ENCODE results near the gene RBM47.
"Not testable (repeated sequence)": the region's sequence is repeated elsewhere in the genome, so short reads cannot be mapped to it uniquely, and the experiment has no call there.

RBM47 gene

DNA sequence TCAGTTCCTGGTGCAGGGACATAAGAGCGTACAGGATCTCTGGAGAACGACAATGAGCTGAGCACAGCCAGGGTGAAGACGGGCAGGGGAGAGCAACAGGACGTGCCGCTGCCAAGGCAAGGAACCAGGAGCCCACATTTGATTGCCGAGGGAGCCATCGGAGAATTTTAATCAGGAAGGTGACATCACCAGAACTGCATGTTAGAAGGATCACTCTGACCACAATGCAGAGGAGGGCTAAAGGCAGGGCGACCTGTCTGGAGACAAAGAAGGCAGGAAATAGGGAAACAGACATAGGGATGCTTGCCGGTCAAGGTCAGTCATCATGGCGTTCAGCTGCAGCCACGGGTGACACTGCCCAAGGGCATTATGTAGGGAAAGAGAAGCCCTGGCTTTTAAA, 81.4 kb downstream of the RBM47 start:
- DNase-seq (ENCODE audit: low read depth, low spot score): no peak
- H3K4me3 ChIP-seq (ENCODE audit: low read length): no peak overlapping the region

DNA sequence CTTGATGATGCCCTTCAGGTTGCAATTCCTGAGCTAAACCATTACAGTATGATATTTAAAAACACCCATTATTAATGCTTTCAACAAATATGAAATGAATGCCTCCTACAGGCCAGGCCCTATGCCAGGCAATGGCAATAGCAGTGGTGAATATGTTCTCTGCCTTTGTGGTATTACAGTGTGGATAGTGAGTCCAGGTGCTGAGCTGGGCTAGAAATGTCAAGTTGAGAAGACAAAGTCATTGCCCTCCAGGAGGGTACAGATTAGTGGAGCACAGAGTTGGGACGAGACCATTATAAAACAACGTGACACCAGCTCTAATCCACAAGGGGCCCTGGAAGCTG, 81.9 kb downstream of the RBM47 start:
- DNase-seq (ENCODE audit: low read depth, low spot score): no peak

DNA sequence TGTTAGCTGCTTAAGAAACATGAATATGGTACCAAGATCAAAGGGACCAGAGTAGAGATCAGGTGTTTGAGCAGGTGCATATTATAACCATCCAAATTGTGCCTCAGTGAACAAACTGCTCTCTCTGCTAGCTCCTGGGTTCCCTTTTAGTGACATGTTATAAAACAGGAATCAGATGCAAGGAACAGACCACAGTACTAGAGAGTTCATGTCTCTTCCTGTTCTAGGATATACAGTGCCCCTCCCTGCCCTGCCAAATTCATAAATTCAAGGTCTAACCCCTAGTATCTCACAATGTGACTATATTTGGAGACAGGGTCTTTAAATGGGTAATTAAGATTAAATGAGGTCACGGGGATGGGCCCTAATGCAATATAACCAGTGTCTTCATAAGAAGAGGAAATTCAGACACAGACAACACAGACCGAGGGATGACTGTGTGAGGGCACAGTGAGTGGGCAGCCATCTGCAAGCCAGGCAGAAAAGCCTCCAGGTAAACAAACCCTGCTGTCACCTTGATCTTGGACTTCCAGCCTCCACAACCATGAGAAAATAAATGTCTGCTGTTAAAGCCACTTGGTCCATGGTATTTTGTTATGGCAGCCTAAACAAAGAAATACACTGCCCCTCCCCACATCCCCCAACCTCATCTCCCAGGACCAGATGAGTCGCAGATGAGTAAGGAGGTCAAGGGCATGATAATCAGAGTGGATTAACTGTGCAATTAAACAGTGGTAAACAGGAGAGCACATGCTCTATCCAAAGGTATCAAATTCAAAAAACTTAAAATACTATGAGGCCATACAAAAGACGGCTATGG, 82.5 kb downstream of the RBM47 start:
- no peak overlapping the region for H3K4me3 ChIP-seq (ENCODE audit: low read length)
- no peak for DNase-seq (ENCODE audit: low read depth, low spot score)

More for the DNA sequence above, 81.9 kb downstream of the RBM47 start:
- H3K4me3 ChIP-seq (ENCODE audit: low read length): no peak overlapping the region

DNA sequence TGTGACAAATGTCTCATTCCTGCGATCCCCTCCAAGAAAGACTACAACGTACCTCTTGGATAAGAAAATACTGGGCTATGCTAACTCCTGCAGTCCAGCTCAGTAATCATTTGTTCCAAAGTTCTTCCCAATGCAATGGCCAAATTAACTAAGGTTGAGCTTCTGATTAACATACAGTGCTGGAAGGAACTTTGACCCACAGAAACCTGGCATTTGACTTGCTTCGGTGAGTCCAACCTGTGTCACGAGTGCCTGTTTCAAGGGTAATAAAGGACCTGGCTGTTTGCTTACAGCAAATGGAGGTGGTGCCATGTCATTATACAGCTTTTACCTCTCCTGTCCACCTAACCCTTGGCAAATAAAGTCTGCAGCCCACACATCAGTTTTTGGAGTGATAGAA, 83.2 kb downstream of the RBM47 start:
- no peak for DNase-seq (ENCODE audit: low read depth, low spot score)
- H3K4me3 ChIP-seq (ENCODE audit: low read length): no peak overlapping the region

DNA sequence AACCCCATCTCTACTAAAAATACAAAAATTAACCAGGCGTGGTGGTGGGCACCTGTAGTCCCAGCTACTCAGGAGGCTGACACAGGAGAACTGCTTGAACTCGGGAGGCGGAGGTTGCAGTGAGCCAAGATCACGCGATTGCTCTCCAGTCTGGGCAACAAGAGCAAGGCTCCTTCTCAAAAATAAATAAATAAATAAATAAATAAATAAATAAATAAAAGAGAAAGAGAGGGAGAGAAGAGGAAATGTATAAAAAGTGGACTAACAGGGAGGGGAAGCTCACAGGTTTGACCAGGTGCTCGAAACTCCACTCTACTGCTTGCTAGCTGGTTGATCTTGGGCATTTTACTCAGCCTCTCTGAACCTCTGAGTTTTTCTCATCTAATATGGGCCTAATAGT, 84.2 kb downstream of the RBM47 start:
- not testable (repeated sequence) for DNase-seq (ENCODE audit: low read depth, low spot score); H3K4me3 ChIP-seq (ENCODE audit: low read length)

DNA sequence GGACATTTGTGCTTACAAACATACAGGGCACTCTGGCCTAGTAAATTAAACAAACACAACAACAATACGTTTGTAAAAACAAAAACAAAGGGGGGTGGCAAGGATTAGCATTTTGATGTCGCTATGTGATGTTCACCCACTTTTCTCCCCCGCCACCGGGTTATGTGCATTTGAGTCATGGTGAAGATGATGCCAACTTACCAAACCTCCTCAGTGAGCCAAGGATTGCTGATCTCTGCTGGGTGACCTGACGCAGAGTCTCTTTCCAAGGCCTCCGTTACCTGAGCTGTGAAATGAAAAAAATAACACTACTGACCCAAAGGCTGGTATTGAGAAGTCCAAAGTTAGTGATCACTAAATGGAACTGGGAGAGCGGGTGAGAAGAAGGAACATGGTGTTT, 85.4 kb downstream of the RBM47 start:
- no peak for DNase-seq (ENCODE audit: low read depth, low spot score)
- no peak overlapping the region for H3K4me3 ChIP-seq (ENCODE audit: low read length)

DNA sequence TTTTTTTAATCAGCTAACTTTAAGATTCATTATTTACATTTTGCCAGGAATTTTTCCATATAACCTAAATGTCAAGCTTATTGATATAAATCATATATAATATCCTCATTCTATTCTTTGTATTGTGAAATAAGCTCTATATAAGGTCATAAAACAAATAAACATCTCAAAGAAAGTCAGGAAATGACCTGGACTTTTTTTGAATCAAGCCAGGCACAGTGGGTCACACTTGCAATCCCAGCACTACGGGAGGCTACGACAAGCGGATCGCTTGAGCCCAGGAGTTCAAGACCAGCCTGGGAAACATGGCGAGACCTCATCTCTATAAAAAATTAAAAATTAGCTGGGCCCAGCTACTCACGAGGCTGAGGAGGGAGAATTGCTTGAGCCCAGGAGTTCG, 88.9 kb downstream of the RBM47 start:
- no peak overlapping the region for H3K4me3 ChIP-seq (ENCODE audit: low read length)
- DNase-seq (ENCODE audit: low read depth, low spot score): no peak

DNA sequence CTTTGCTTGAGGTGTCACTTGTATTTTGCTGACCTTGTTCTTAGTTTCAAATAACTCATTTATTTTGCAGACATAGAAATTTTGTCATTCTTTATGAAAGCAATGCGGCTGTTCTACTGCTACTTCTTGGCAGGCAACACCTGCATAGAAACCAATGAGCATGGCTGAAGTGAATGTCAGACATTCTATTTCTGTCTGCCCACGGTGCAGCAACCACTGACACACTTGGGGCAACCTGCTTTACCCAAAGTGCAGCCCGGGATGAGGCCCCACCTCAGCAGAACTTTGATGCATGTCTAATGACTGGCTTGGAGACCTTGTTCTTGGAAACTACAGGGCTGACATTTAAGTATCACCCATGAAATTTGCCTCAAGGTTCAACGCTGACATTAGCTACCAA, 93.6 kb downstream of the RBM47 start:
- no peak overlapping the region for H3K4me3 ChIP-seq (ENCODE audit: low read length)
- DNase-seq (ENCODE audit: low read depth, low spot score): no peak

DNA sequence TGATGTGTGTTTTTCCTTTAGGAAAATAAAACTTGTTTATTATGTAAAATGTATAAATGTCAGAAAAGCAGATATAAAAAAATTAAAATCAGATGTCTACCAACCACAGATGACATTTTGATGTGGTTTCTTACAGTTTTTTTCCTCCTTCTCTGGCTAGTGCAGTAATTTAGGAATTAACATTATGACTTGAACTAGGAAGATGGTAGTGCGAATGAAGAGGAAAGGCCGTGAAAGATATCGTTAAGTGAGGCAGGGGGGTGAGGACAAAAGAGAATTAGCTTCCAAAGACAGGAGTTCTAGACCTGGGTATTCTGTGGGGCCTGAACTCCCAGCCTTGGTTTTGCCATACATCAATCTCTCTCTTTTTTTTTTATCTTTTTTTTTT, 98.0 kb downstream of the RBM47 start:
- DNase-seq (ENCODE audit: low read depth, low spot score): no peak
- no peak overlapping the region for H3K4me3 ChIP-seq (ENCODE audit: low read length)

DNA sequence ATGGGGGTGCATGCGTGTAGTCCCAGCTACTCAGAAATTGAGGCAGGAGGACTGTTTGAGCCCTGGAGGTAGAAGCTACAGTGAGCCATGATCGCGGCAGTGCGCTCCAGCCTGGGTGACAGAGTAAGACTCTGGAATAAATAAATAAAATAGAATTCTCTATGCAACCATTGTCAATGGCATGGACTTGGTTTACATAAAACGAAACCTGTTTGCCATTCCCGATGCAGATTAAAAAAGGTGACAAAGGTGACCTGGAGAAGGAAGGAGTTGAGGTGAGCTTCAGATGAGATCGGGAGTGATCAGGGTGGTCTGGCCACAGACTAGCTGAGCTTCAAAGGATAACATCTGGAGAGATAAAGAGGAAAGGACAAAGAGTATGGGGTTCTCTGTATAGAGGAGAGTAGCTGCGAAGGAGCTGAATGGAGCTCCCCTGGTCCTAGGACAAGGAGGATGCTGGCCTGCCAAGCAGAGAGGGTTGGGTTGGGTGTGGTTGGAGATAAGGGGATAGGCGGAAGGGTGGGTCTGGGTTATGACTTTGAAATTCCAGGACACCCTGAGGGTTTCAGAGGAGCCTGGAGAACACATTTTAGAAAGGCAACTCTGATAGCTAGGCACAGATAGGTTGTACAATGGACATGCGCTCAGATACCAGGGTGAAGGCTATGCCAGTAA, 98.6 kb downstream of the RBM47 start:
- DNase-seq (ENCODE audit: low read depth, low spot score): no peak
- H3K4me3 ChIP-seq (ENCODE audit: low read length): no peak overlapping the region

DNA sequence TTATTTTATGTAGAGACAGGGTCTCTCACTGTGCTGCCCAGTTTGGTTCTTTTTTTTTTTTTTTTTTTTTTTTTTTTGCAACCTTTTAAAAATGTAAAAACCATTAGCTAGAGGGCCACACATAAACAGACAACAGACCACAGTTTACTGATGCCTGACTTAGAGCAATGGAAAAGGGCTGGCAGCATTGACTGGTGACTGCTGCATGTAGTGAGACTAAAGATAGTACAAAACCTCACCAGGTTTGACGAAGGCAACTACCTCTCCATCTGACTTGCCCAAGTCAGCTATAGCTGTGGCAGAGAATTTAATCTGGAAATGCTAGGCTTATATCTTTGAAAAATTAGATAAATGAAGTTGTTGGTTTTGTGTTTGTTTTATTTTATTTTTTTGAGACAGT, 102.9 kb downstream of the RBM47 start:
- no peak overlapping the region for H3K4me3 ChIP-seq (ENCODE audit: low read length)
- no peak for DNase-seq (ENCODE audit: low read depth, low spot score)

DNA sequence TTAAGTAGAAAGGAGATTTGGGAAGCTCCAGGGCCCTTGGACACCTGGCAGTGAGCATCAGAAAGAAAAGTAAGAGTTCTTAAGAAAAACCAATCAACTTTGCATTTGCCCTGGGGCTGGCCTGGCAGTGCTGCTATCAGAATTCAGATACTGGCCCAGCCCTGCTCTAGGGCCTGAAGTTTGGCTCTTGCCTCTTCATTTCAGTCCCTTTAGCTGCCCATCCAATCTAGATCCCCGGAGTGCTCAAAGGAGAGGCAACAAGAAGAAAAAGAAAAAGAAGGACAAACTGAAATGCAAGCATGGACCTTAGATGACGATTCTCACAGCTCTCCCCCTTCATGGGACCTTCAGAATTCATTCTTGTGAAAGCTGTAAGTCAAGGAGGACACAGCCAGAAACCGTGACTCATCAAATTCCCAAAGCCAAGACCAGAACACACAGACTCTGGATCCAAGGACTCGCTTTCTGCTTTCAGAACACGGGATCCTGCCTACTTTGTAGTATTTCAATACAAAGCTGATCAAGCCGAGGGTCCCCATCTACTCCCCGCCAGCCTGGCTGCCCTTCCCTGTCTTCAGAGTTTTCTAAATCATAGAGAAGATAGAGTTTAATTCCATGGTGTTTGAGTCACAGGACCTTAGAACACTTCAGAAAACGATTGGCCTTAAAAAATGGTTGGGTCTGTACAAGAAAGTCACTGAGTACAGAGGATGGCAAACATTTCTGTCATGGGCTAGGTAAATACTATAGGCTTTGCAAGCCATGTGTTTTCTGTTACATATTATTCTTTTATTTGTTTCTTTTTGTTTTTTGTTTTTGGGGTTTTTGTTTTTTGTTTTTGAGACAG, 103.7 kb downstream of the RBM47 start:
- DNase-seq (ENCODE audit: low read depth, low spot score): no peak

DNA sequence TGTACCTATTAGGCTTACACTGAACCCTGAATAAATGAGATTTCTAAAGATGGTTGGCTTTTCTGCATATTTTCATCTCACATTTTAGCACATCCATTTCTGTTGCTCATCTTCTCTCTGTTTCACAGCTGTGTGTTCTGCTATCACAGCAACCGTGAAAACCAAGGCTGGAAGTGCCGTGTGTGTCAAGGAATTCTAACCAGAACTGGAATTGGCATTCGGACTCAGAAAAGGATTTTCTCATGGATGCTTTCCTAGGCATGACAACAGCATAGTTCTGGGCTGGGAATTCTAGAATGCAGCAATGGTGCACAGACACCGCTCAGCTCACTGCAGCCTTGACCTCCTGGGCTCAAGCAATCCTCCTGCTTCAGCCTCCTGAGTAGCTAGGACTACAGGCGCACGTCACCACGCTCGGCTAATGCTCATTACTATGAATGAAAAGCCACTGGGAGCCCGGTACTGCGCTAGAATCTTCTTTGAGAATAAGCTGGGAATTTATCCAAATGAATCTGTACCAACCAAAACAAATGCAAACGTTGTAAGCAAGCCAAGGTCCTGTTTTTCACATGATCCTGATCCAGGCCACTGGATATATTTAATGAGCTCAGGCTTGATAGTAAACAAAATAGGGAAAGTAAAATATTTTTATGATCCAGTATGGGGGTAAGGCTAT, 105.2 kb downstream of the RBM47 start:
- no peak overlapping the region for H3K4me3 ChIP-seq (ENCODE audit: low read length)
- no peak for DNase-seq (ENCODE audit: low read depth, low spot score)

More for the DNA sequence above, 103.7 kb downstream of the RBM47 start:
- no peak overlapping the region for H3K4me3 ChIP-seq (ENCODE audit: low read length)

DNA sequence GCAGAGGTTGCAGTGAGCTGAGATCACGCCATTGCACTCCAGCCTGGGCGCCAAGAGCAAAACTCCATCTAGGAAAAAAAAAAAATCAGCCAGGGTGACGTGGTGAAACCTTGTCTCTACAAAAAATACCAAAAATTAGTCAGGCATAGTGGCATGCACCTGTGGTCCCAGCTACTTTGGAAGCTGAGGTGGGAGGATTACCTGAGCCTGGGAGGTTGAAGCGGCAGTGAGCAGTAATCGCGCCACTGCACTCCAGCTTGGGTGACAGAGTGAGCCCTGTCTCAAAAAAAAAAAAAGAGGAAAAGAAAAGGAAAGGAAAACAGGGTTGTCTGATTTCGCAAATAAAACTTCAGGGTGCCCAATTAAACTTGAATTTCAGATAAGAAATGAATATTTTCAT, 106.1 kb downstream of the RBM47 start:
- DNase-seq (ENCODE audit: low read depth, low spot score): no peak
- no peak overlapping the region for H3K4me3 ChIP-seq (ENCODE audit: low read length)

DNA sequence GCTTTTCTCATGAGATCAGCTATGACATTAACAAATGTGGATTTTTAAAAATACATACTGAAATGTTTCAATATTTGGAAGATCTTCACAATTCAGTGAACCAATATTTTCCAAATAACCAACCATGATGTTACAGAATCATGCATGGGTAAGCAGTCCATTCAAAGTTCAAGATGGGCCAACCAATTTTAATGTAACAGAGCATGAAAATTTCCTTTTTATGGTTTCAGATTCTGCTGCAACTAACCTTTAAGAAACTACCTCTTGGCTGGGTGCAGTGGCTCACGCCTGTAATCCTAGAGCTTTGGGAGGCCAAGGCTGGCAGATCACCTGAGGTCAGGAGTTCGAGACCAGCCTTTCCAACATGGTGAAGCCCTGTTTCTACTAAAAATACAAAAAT, 107.7 kb downstream of the RBM47 start:
- no peak for DNase-seq (ENCODE audit: low read depth, low spot score)

DNA sequence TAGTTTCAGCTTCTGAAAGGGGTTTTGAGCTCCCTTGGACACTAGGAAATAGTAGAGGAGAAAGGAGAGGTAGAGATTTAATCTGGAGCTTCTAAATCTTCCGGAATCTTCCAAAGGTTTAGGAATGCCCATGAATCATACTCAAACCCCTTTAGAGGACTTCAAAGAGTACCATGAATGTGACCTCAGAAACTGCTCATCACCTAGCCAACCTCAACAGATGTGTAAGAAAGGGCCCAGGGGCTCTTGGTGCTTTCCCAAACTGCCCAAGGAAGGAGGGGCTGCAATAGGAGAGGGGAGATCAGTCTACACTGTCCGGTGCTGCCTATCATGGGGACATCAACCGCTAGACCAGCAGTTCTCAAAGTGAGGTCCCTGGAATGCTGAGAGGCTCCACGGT, 109.1 kb downstream of the RBM47 start:
- DNase-seq (ENCODE audit: low read depth, low spot score): no peak

More for the DNA sequence above, 107.7 kb downstream of the RBM47 start:
- H3K4me3 ChIP-seq (ENCODE audit: low read length): no peak overlapping the region

DNA sequence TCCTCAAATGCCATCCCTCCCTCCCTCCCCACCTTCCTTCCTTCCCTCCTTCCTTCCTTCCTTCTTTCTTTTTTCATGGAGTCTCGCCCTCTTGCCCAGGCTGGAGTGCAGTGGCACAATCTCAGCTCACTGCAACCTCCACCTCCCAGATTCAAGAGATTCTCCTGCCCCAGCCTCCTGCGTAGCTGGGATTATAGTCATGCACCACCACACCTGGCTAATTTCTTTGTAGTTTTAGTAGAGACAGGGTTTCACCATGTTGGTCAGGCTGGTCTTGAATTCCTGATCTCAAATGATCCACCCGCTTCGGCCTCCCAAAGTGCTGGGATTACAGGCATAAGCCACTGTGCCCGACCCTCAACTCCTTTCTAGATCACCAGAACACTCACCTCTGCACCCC, 112.6 kb downstream of the RBM47 start:
- not testable (repeated sequence) for H3K4me3 ChIP-seq (ENCODE audit: low read length); DNase-seq (ENCODE audit: low read depth, low spot score)

More for the DNA sequence above, 109.1 kb downstream of the RBM47 start:
- H3K4me3 ChIP-seq (ENCODE audit: low read length): no peak overlapping the region

DNA sequence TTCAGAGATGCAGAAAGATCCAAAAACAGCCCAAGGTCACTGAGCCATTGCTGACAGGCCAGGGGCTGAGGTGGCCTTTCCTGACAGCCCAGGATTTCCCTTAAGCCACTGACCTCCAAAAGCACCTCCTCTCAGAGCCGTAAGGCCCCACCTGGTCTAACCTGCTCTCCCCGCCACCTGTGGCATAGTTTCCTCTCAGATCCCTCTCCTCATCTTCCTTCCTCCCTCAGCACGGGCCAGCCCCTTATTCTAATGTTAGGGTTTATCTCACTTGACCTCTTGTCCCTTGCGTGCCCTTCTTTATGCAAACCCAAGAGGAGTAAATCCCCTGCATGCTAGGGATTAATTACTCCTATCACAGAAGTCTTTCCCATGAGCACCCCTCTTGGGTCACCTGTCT, 113.0 kb downstream of the RBM47 start:
- H3K4me3 ChIP-seq (ENCODE audit: low read length): no peak overlapping the region
- no peak for DNase-seq (ENCODE audit: low read depth, low spot score)
